PFSK-1 (cell line): ENCODE data around the gene DRD4.

Experiments
- SIN3A ChIP-seq: IDR thresholded peaks from 2 replicates; pipeline ENCODE4 v1.6.1; 2012; ENCODE audit warnings: mild to moderate bottlenecking, low read length, moderate library complexity, borderline replicate concordance; ENCODE audit not compliant: insufficient read depth
- TF ChIP-seq, protein P1 (sequence below), 2 experiments: IDR thresholded peaks; 2 replicates each; pipeline versions ENCODE4 v1.6.1 to v1.8.0; 2011 to 2012; ENCODE audit warnings: low read depth in 2 of 2, low read length in 2 of 2, control low read depth in 1 of 2, inconsistent platforms in 1 of 2, mild to moderate bottlenecking in 1 of 2, moderate library complexity in 1 of 2; ENCODE audit not compliant: insufficient read depth in 1 of 2

DNA sequence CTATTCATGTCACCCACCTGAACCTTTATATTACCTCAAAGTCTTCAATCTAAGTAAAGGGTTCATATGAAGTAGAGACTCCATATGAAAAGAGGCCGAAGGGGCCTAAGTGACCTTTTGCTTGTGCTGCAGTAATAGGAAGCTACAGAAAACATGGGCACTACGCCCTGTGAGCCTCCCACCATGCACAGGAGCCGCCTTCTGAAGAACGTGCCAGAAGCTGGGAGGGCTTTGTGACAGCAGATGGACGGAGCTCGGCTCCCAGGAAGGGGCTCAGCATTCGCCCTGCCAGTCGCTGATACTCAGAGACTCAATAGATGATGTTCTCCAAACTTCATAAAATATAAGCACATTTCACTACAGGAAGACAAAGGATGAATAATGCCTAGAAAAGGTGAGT, 36.8 kb downstream of the DRD4 start:
- no peak for TF ChIP-seq SIN3A
- TF ChIP-seq, protein P1, sequence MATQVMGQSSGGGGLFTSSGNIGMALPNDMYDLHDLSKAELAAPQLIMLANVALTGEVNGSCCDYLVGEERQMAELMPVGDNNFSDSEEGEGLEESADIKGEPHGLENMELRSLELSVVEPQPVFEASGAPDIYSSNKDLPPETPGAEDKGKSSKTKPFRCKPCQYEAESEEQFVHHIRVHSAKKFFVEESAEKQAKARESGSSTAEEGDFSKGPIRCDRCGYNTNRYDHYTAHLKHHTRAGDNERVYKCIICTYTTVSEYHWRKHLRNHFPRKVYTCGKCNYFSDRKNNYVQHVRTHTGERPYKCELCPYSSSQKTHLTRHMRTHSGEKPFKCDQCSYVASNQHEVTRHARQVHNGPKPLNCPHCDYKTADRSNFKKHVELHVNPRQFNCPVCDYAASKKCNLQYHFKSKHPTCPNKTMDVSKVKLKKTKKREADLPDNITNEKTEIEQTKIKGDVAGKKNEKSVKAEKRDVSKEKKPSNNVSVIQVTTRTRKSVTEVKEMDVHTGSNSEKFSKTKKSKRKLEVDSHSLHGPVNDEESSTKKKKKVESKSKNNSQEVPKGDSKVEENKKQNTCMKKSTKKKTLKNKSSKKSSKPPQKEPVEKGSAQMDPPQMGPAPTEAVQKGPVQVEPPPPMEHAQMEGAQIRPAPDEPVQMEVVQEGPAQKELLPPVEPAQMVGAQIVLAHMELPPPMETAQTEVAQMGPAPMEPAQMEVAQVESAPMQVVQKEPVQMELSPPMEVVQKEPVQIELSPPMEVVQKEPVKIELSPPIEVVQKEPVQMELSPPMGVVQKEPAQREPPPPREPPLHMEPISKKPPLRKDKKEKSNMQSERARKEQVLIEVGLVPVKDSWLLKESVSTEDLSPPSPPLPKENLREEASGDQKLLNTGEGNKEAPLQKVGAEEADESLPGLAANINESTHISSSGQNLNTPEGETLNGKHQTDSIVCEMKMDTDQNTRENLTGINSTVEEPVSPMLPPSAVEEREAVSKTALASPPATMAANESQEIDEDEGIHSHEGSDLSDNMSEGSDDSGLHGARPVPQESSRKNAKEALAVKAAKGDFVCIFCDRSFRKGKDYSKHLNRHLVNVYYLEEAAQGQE (IDR thresholded peaks at IDR 0.05; ENCODE audit: insufficient read depth in 1 of 2, low read depth in 2 of 2, low read length in 2 of 2) = no peak
